Daoy (cell line): ENCODE data around the gene WASF3. TPM values are rescaled to one million over a fixed set of nuclear protein-coding genes. Genes with fewer than 3 reads are reported as not detected.
A peak's percentile ranks its signal among the peaks of the same experiment; 100 is the strongest.

Experiments used
- DNase-seq: peaks from one replicate; pipeline ENCODE4 v3.0.0-alpha.2; 2015; ENCODE audit warnings: low read depth
- total RNA-seq: library from RNA; depleted of rRNA; stranded (reverse); fragments of >200 nt; shearing (Covaris generic); gene quantifications from 2 replicates; pipeline ENCODE4 v1.2.3, GENCODE V29; 2014; rRNA removed

The WASF3 gene, protein sequence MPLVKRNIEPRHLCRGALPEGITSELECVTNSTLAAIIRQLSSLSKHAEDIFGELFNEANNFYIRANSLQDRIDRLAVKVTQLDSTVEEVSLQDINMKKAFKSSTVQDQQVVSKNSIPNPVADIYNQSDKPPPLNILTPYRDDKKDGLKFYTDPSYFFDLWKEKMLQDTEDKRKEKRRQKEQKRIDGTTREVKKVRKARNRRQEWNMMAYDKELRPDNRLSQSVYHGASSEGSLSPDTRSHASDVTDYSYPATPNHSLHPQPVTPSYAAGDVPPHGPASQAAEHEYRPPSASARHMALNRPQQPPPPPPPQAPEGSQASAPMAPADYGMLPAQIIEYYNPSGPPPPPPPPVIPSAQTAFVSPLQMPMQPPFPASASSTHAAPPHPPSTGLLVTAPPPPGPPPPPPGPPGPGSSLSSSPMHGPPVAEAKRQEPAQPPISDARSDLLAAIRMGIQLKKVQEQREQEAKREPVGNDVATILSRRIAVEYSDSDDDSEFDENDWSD
- total RNA-seq: 4.4 and 5.6 TPM in 2 replicates

DNA sequence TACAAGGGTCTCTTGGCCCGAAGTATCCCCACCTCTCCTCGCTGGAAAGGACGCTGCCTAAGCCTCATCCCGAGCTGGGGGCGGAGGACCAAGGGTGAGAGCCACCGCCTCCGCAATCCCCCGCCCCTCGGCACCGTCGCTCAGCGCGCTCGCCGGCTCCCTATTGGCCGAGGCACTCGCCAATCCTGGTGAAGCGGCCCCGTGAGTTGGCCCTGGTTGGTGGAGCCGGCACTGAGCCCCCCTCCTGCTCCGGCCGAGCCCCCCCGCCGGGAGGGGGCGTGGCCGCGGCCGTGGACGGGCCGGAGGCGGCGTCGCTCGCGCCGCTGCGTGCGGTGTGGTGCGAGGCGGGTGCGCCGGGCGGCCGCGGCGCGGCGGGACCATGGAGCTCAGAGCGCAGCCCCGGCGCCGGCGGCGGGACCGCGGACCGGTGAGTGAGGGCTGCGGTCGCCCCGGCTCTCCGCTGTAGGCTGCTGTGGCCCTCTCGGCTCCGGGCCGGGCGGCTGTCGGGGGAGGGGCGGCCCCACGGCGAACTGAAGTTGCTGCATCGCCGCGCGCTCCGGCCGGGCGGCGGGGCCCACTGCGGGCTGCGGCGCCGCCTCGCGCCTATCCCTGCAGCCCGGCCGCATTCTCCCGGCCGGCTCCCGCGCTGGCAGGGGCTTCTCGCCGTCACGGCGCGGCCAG, at the start of gene WASF3:
Gene WASF3, plus strand, starts transcription at position 291 of the 681 bp plus-strand sequence. CDS start 84,588 bp downstream, outside the sequence.
- DNase-seq: peak; percentile 95

DNA sequence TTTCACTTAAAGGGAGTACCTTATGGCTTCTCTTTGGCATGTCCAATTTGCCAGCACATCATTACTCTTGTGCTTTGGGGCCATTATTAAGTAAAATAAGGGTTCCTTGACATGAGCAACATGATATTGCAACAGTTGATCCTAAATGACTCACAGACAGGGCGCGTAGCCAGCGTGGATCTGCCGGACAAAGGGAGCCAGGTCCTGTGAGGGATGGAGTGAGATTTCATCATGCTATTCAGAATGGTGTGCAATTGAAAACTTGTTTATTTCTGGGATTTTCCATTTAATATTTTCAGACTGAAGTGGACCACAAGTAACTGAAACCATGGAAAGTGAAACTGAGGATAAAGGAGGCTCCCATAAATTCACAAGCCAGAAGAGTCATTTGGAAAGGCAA, 48.6 kb upstream of the WASF3 start:
- peak; percentile 36 for DNase-seq

DNA sequence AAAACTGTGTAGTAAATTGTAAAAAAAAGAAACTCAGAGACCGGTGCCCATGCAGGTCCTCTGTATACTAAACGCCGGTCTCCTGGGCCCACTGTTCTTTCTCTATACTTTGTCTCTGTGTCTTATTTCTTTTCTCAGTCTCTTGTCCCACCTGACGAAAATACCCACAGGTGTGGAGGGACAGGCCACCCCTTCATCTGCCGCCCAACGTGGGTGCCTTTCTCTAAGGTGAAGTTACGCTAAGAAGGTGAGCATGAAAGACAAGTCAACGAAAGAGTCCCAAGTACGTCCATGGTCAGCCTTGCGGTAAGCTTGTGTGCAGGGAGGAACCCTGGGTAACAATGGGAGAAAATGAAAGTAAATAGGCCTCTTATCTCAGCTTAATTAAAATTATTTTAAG, 48.0 kb upstream of the WASF3 start:
- DNase-seq: no peak

DNA sequence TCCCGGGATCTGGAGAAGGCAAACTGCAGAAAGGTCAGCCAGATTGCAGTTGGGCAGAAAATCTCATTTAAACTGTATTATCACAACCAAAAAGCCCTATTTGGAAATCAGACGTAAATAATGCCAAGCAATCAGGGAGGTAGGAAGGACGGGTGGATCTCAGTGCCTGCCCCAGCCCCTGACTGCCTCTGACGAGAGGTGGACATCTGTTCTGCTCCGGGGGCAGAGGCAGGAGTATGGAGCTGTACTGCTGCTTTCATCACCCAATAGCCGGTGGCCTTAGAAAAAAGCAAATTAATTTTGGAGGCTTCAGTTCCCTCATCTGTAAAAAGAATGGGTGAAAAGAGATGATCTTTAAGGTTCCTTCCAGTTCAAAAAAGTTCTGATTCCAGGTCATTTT, 43.6 kb upstream of the WASF3 start:
- DNase-seq: no peak

DNA sequence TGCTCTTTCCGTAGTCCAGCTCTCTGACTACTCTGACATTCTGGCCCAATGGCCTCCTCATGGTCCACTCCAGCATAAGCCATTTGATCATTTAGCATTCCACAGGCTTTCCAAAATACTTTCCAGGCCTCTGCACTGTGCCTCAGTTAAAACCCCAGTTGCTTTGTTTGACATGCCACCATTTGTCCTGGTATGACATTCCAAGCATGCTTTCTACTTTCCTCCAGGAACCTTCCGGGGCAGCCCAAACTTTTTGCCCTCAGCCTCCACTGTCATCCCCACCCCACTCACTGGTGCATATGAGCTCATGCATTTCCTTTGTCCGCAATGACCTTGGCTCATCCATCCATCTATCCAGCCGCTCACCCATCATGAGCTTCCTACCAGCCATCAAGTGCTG, 41.8 kb upstream of the WASF3 start:
- no peak for DNase-seq

DNA sequence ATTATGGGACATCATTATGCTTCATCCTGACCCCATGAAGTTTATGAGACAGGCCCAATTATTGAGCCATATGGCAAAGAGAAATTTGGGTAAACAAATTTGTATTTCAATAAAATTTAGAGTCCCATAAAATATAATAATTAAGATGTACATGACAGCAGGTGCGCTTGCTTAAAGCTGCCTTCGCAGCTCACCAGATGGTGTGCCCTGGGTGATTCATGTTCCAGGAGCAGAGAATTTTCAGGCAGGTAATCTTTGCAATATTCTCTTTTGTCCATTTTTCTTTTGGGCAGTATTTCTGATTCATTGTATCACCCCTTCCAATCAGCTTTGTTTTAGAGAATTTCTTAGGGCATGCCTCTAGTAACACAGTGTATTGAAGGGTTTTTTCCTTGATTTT, 39.5 kb upstream of the WASF3 start:
- no peak for DNase-seq

DNA sequence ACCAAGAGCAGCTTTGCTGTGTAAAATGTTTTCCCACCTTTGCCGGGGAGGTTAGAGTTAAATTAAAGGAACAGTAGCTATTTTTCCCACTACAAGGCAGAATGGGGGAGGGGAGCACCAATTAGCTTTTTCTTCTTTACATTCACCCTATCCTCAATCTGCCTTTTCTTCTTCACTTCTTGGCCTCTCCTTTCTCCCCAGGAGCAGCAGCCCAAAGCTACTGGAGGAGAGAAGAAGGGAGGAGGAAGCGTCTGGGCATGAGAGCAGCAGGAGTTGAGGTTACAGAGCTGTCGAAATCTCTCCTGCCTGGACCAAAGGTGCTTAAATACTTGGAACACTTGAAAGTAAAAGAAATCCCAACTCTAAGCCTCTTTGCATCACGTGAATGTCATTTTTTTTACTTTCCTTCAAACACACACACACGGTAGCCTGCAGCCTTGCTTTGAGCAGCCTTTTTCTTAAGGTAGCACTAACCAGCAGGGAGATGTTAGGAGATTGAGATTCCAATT, 39.0 kb upstream of the WASF3 start:
- DNase-seq: no peak

DNA sequence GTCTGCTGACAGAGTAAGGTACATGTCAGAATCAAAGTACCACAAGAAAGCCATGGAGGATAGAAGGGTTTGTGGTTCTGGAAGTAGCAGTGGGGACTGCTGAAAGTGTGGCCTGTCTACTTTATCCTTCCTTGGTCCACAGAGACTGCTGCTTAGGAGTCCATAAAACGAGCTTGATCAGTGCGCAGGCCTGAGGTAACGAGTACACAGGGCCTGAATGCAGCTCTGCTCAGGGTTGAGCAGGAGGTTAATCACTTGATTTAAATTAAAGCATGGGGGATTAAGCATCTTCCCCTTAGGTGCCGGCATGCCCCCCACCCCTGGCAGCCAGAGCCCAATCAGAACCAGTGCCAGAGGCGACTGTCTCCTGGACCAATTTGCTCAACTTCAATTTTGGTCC, 34.9 kb upstream of the WASF3 start:
- DNase-seq: no peak

DNA sequence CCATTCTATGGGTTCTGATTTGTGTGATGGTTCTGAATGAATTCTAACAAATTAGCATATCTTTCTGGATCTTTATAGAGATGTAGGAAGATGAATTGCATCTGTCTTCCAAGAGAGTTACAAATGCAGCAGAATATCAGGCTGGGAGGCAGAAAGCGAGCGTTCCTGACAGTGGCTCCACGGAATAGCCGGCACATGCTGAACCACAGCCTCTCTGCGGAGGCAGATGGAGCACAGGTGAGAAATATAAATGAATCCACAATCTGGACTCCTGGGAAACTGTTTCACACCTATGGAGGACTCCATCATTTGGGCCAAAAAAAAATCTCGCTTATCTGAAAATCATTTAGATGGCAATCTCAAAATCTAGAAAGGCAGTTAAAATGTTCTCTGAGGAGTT, 34.5 kb upstream of the WASF3 start:
- DNase-seq: no peak

DNA sequence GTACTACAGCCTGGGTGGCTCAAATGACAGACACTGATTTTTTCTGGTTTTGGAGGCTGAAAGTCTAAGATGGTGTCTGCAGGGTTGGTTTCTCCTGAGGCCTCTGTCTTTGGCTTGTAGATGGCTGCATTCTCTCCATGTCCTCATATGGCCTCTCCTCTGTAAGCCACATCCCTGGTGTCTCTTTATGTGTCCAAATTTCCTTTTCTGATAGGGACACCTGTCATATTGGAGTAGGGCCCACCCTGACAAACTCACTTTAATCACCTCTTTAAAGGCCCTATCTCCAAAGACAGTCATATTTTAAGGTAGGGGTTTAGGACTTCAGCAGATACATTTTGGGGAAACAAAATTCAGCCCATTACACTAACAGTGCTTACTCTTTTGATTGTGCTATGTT, 32.0 kb upstream of the WASF3 start:
- DNase-seq: no peak

DNA sequence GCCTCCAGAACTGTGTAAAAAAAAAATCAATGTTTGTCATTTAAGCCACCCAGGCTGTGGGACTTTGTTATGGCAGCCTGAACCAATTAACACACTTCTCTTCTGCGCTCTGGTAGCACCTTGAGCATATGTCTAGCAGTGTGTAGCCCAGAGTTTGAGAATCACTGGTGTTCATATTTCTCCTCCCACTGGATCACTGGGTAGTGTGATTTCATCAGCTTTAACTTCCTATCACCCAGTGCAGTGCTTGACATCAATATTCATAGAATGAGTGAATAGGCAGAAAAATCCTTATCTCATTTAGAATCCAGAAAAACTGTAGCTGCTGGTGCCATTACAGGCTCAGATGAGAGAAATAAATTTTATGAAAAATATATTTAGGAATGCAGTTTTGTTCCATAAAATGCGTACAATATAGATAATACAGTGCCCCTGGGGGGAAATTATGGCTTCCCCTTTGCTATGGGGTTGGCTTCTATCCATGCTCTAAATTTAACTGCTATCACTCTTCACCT, 30.7 kb upstream of the WASF3 start:
- no peak for DNase-seq

DNA sequence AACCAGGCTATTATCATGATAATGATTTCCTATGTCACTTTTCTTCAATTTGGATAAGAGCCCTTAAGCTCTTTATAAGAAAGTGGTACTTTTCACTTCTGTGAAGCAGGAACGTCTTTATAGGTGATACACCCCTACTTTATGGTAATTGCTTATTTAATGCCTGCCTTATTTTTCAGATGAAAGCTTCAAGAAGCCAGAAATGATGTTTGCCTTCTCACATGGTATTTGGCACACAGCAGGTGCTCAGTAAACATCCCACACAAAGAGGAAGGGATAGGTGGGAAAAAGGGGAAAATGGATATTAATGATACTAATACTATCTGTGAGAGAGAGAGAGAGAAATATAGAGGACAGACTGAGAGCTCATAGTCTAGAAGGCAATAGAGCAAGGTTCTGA, 29.0 kb upstream of the WASF3 start:
- DNase-seq: no peak

DNA sequence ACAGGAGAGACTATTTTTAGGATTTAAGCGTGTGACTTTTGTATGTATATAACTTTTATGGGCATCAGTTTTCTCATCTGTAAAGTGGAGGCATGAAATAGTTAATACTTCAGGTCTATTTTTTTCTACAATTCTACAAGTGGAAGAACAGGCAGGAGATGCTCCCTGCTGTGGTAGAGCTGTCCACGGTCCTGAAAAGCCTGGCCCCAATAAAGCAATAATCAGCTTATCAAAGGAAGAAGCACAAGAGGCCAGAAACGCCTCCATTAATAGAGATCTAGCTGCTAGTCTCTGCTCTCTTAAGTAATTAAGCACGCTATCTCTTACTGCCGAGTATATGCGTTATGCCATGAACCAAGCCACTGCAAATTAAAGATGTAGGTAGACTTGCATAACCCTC, 28.0 kb upstream of the WASF3 start:
- peak; percentile 42 for DNase-seq

DNA sequence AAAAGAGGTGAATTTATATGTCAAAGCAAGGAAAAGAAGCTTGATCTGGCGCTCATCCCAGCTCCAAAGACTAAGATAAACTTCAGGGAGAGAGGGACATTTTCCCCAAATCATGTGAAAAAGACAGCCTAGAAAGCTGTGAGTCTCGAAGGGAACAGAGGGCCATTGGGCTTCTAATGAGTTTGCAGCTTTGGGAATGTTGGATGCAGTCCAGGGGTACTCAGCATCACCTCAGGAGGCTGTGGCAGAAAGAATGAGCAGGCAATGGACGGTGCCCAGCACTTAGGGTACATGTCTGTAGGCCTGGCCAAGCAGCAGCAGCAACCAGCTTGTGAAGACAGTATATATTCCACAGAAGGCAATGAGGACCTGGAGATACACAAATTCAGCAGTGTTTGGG, 25.7 kb upstream of the WASF3 start:
- no peak for DNase-seq

DNA sequence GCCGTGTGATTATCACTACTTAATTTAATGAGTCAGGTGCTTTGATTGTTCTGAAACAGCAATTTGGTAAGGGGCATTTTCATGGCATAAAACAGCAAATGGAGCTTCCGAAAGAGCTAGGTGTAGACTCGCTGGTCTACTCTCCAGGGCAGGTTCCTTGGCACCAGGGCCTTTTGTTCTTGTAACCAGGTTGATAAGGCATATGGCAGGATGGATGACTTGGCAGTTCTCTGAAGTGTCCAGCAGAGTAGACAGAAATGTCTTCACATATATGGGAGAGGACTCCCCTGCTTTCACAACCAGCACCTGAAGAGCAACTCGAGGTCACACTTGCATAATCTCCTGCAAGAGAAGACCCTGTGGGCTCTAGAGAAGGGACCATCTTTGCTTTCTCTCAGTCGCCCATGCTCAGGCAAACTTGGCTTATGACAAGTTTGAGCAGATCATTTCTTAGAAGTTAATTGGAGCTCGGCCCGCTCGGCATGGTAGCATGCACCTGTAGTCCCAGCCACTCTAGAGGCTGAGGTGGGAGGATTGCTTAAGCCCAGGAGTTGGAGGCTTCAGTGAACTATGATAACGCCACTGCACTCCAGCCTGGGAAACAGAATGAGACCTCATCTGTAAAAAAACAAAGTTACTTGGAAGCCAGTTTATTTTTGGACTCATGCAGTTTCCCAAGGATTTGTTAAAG, 23.3 kb upstream of the WASF3 start:
- DNase-seq: no peak

DNA sequence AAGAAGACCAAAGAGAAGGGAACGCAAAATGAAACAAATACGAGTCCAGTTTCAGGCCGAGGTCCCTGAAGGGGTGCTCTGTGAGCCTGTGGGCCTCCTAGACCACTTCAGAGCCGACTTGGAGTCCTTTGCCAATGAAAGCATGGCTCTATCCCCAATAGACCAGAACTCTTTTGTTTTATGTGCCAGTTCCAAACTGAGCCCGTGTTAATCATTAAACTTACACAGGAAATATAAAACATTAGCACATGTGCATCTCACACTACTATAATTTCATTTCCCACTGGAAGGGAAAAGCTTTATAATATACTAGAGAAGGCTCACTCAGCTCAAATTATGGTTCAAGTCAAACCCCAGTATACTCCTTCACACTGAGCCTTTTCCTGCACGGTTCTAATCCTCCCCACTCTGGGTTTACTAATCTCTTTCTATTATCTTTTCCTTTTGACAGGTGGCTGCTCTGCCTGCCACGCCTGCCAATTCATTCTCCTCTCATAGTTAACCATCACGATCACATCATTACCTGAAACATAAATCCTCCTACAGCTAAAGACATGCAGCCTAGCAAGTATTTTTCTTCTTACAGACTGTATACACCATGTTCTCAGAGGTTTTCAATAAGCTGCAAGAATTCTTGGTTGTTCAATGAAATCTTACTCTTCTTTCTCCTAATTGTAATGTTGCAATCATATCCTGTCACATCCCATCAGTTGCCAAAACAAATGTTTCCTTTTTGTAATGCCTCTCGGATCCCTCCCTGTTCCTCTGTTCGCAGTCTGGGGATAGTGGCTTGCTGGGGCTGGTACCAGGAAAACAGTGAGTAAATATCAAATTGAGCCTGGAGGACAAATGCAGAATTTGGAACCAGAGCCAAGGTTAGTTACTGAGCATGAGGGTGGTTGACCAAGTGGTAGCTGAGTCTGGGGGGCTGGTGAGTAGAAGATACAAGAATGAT, 18.8 kb upstream of the WASF3 start:
- DNase-seq: no peak

DNA sequence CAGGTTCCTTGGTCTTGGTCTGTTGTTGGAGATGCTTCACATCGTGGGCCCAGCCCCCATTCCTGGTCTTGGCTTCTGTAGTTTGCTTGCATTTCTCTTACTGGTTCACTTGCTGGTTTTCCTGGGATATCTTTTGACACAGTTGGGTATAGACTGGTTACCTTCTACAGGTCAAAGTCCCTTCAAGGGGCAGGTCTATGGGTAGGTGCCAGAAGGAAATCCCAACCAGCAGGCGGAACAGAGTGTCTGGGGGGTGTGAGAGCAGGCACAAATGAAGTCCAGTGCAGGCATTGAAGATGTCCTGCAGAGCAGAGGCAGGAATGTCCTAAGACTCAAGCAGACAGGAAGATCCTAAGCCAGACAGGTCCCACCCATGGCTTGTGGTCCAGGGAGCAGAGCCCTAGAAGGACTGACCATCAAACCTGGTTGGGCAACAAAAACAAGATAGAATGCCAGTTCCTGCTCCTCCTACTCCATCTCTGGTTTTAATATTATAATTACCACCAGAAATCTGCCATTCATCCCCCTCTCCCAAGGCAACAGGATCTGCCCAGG, 17.7 kb upstream of the WASF3 start:
- no peak for DNase-seq

DNA sequence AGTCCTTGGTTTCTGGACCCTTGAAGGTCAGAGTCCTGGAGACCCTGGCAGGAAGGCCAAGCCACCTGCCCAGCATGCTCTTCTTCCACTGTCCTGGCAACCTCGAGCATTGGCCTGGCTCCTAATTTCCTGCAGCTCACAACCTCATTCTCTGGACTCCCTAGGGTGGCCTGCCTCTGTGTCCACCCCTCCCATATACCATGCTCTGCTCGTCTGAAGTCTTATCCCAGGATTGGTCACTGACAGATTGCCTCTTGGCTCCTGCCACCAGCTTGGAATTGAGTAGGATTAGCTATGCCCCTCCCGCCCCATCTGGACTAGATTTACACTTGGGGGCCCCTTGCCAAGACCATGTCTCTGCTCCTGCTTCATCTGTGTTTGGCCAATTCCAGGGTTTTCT, 17.1 kb upstream of the WASF3 start:
- DNase-seq: no peak

DNA sequence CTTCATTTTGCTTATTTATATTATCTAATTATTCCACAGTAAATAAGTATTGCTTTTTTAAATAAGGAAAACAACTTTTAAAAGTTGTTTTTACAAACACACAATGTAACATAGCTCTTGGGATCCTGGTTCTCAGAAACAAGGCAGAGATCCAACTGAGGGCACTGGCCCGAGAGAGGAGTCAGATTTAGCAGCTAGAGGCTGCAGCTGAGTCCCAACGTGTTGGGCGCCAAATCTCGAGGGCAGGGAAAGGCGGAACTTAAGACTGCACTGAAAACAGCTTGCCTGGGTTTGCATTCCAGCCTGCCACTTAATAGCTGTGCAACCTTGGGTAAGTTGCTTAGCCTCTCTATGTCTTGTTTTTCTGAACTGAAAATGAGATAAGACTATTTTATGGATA, 16.4 kb upstream of the WASF3 start:
- no peak for DNase-seq

DNA sequence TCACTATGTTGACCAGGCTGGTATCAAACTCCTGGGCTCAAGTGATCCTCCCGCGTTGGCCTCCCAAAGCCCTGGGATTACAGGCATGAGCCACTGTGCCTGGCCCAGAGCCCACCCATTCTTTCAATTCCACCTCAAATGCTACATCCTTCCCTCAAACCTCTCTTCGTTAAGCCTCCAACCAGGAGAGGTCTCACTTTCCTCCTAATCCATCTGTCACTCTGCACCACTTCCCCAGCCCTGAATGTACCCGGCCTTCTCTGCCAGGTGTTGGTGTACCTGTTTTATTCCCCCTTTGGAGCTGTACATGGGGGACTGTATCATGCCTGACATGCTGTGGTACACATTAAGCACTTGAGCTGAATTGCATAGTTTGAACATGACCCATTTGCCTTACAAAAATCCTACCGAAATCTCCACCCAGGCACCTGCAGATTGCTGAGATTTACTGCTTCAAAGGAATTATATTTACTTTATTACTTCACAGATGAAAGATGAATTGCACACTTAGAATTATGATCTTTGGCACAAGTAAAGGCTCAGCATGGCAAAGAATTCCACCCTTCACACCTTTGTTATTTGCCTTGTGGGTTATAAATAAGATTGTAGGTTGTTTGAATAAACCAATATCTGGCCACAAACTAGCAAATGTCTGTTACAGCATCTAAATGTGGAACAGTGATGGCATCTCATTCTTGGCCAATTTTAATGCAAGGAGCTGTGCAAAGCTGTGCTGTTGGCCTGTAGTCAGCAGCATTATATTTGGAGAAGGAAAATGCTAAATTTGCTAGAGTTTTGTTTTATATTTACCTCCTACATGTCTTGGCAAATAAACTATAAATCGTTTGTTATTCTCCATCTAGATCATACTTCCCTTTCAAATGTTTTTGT, 15.6 kb upstream of the WASF3 start:
- DNase-seq: no peak
